SK-N-SH (cell line): ENCODE data around the gene MOV10L1. TPM values are rescaled to one million over a fixed set of nuclear protein-coding genes. Genes with fewer than 3 reads are reported as not detected.

ENCODE experiments used
- CTCF ChIA-PET: fragments of 300-600, 350-600 bp; formaldehyde crosslinking; extraction: SDS; loops from one replicate; lab custom pipeline; 2021; lab: Yijun Ruan, JAX
- POLR2A ChIA-PET: fragments of 350-600 bp; sonication (Branson Sonifier 250); formaldehyde crosslinking; extraction: SDS; loops from one replicate; lab custom pipeline; 2020; ENCODE audit warnings: antibody characterized with exemption, inconsistent platforms; lab: Yijun Ruan, JAX
- DNase-seq: peaks from one replicate; pipeline ENCODE4 v3.0.0; 2012
- H2AFZ ChIP-seq: fragments of 200-600 bp; sonication (generic); 2 replicates; pipeline ENCODE4 v1.8.1; 2016; ENCODE audit warnings: antibody characterized with exemption, mild to moderate bottlenecking, low read depth
- H3F3A ChIP-seq: fragments of 200-600 bp; sonication (generic); replicated peaks from 2 replicates; pipeline ENCODE3; 2016; ENCODE audit warnings: antibody characterized with exemption, mild to moderate bottlenecking; ENCODE audit not compliant: insufficient read depth
- H3K27ac ChIP-seq, 2 experiments: fragments of 200-500 bp in 1 of 2; fragments of 200-600 bp in 1 of 2; sonication (Bioruptor generic) in 1 of 2; sonication (generic), shearing (Covaris generic) in 1 of 2; 2 replicates each; pipeline versions ENCODE4 v1.5.1 to v1.6.1; 2014 to 2016; ENCODE audit warnings: low read depth in 2 of 2, inconsistent platforms in 1 of 2, low read length in 1 of 2, mild to moderate bottlenecking in 1 of 2, mixed read lengths in 1 of 2
- H3K27me3 ChIP-seq: fragments of 200-600 bp; sonication (generic), shearing (Covaris generic); 2 replicates; pipeline ENCODE4 v1.6.1; 2016; ENCODE audit warnings: mixed run types; ENCODE audit not compliant: insufficient read depth
- H3K36me3 ChIP-seq, 2 experiments: fragments of 200-500 bp in 1 of 2; fragments of 200-600 bp in 1 of 2; sonication (Bioruptor generic) in 1 of 2; sonication (generic) in 1 of 2; replicated peaks in 1 of 2; 2 replicates each; pipeline versions ENCODE3 to v1.5.1; 2014 to 2016; ENCODE audit warnings: low read length in 1 of 2, mild to moderate bottlenecking in 1 of 2; ENCODE audit not compliant: insufficient read depth in 2 of 2, control insufficient read depth in 1 of 2
- H3K4me1 ChIP-seq, 2 experiments: fragments of 200-500 bp in 1 of 2; fragments of 200-600 bp in 1 of 2; sonication (Bioruptor generic) in 1 of 2; sonication (generic), shearing (Covaris generic) in 1 of 2; 2 replicates each; pipeline versions ENCODE4 v1.5.1 to v1.6.1; 2014 to 2016; ENCODE audit warnings: low read depth in 1 of 2, low read length in 1 of 2, mixed run types in 1 of 2; ENCODE audit not compliant: insufficient read depth in 2 of 2, control insufficient read depth in 1 of 2
- H3K4me2 ChIP-seq: fragments of 200-600 bp; sonication (generic), shearing (Covaris generic); 2 replicates; pipeline ENCODE4 v1.6.1; 2017; ENCODE audit warnings: mixed run types
- H3K4me3 ChIP-seq, 2 experiments: fragments of 200-500 bp in 1 of 2; fragments of 200-600 bp in 1 of 2; sonication (Bioruptor generic) in 1 of 2; sonication (generic), shearing (Covaris generic) in 1 of 2; 2 replicates each; pipeline versions ENCODE4 v1.5.1 to v1.8.1; 2014 to 2016; ENCODE audit warnings: low read depth in 2 of 2, inconsistent platforms in 1 of 2, low read length in 1 of 2, mild to moderate bottlenecking in 1 of 2, mixed read lengths in 1 of 2, moderate library complexity in 1 of 2
- H3K79me2 ChIP-seq: fragments of 200-600 bp; sonication (generic); 2 replicates; pipeline ENCODE4 v1.8.1; 2017; ENCODE audit warnings: mild to moderate bottlenecking; ENCODE audit not compliant: insufficient read depth
- H3K9ac ChIP-seq: fragments of 200-600 bp; sonication (generic); 2 replicates; pipeline ENCODE4 v1.6.1; 2017; ENCODE audit warnings: mixed run types
- H3K9me2 ChIP-seq: fragments of 200-600 bp; sonication (generic); 2 replicates; pipeline ENCODE4 v1.6.1; 2017; ENCODE audit warnings: mixed run types
- H3K9me3 ChIP-seq: fragments of 200-600 bp; sonication (generic); 2 replicates; pipeline ENCODE4 v1.6.1; 2017; ENCODE audit warnings: mixed run types, mild to moderate bottlenecking, moderate library complexity
- H4K20me1 ChIP-seq: fragments of 200-600 bp; sonication (generic); 2 replicates; pipeline ENCODE4 v1.6.1; 2017; ENCODE audit warnings: mild to moderate bottlenecking, mixed run types; ENCODE audit not compliant: insufficient read depth
- CHD2 ChIP-seq: fragments of 150-350 bp; IDR thresholded peaks from 2 replicates; pipeline ENCODE4 v1.6.1; 2018; ENCODE audit warnings: low read length; ENCODE audit not compliant: partially characterized antibody
- CTCF ChIP-seq: fragments of 200-600 bp; sonication (generic); IDR thresholded peaks from 2 replicates; pipeline ENCODE4 v1.6.1; 2017; ENCODE audit warnings: antibody characterized with exemption, mild to moderate bottlenecking, moderate library complexity
- EP300 ChIP-seq, 2 experiments: IDR thresholded peaks; 2 replicates each; pipeline versions ENCODE4 v1.4.0 to v1.6.1; 2012; ENCODE audit warnings: borderline replicate concordance in 1 of 2, low read depth in 1 of 2, low read length in 1 of 2
- FOXJ3 ChIP-seq: sonication (generic); formaldehyde crosslinking; IDR thresholded peaks from 2 replicates; pipeline ENCODE4 v1.5.1; 2020; ENCODE audit warnings: mild to moderate bottlenecking, missing genetic modification reagents
- JUND ChIP-seq: IDR thresholded peaks from 2 replicates; pipeline ENCODE4 v1.4.0; 2012
- MAX ChIP-seq: IDR thresholded peaks from 2 replicates; pipeline ENCODE4 v1.4.0; 2012; ENCODE audit warnings: low read depth
- MXI1 ChIP-seq: IDR thresholded peaks from 2 replicates; pipeline ENCODE4 v1.6.1; 2012; ENCODE audit warnings: mild to moderate bottlenecking, low read depth, low read length, improper control_type of control experiment
- RAD21 ChIP-seq: IDR thresholded peaks from 2 replicates; pipeline ENCODE4 v1.6.1; 2012; ENCODE audit warnings: mild to moderate bottlenecking, low read length
- RCOR1 ChIP-seq: fragments of 150-350 bp; IDR thresholded peaks from 2 replicates; pipeline ENCODE4 v1.6.1; 2017; ENCODE audit warnings: antibody characterized with exemption, low read length
- RFX5 ChIP-seq: IDR thresholded peaks from 2 replicates; pipeline ENCODE4 v1.6.1; 2012; ENCODE audit warnings: mild to moderate bottlenecking, improper control_type of control experiment, low read length
- TCF12 ChIP-seq: IDR thresholded peaks from 2 replicates; pipeline ENCODE4 v1.4.0; 2012
- YY1 ChIP-seq: IDR thresholded peaks from 2 replicates; pipeline ENCODE4 v1.4.0; 2012; ENCODE audit warnings: low read depth, mild to moderate bottlenecking
- WGBS: methylation state at CpG from one replicate; pipeline ENCODE4 v1.1.6; 2017; ENCODE audit warnings: low lambda C conversion rate; 5-methylcytosine and 5-hydroxymethylcytosine counted together
- polyA plus RNA-seq, 3 experiments: library from polyadenylated mRNA; depleted of rRNA; stranded (reverse); fragments of >200 nt; gene quantifications; 2 replicates each; pipeline ENCODE4 v1.2.3, GENCODE V29; 2012

The MOV10L1 gene
- polyA plus RNA-seq, 1 of the 3 experiments (the other 2 are of a cell fraction), result 2.1 TPM

GRCh38 chr22:50205781-50206569 lies 116.2 kb downstream of the MOV10L1 start:
- H3K27ac ChIP-seq, result no peak overlapping the region
- no peaks in the 10 kb centered on the region for H3K27me3 ChIP-seq
- no peak for DNase-seq
- peaks cover 45% of the 10 kb centered on the region for H3K79me2 ChIP-seq
- no peak overlapping the region for H3K4me3 ChIP-seq
- 95% methylated on average over 29 of the region's 45 CpGs for WGBS
- POLR2A ChIA-PET, result interaction anchor here (0.7 kb wide), 1 partner anchor 52 kb away, joined by 4 read pairs; no protein-coding TSS in a partner anchor
- no peaks in the 10 kb centered on the region for H3K9me2 ChIP-seq
- peaks cover 27% of the 10 kb centered on the region in 2 experiments for H3K36me3 ChIP-seq
- H4K20me1 ChIP-seq, result peaks cover 11% of the 10 kb centered on the region
- H3K4me2 ChIP-seq, result no peak overlapping the region
- H3K9me3 ChIP-seq, result no peaks in the 10 kb centered on the region
- no peak overlapping the region for H3K9ac ChIP-seq
- peaks cover 4% of the 10 kb centered on the region for H3F3A ChIP-seq
- H3K4me1 ChIP-seq, result peaks cover 0 to 7% of the 10 kb centered on the region in 2 experiments; a peak in 1 of 4 replicates
- H2AFZ ChIP-seq, result no peak overlapping the region
- TF ChIP-seq FOXJ3 (CRISPR knock-in tag) (no peak), RCOR1 (no peak), YY1 (no peak), CHD2 (no peak)
- CTCF ChIA-PET, result interaction anchor here (0.8 to 3.9 kb wide), 12 partner anchors 9 to 276 kb away, joined by 3 to 52 read pairs (median 4); partner anchors contain the start of gene PANX2

GRCh38 chr22:50206599-50206998 lies 116.8 kb downstream of the MOV10L1 start:
- H3K27me3 ChIP-seq, result no peaks in the 10 kb centered on the region
- H3K27ac ChIP-seq, result no peak overlapping the region
- peaks cover 11% of the 10 kb centered on the region for H4K20me1 ChIP-seq
- H3K9me3 ChIP-seq, result no peaks in the 10 kb centered on the region
- peaks cover 0 to 7% of the 10 kb centered on the region in 2 experiments; a peak in 1 of 4 replicates for H3K4me1 ChIP-seq
- TF ChIP-seq RFX5, result no peak
- peak; percentile 54 for TF ChIP-seq CTCF
- no peak for TF ChIP-seq FOXJ3 (CRISPR knock-in tag)
- TF ChIP-seq RAD21, result peak; percentile 22; the same call in 1 of the 2 replicates
- TF ChIP-seq JUND, result no peak
- TF ChIP-seq MXI1, result peak; percentile 47; the same call in 1 of the 2 replicates
- no peak for TF ChIP-seq TCF12
- no peak for TF ChIP-seq EP300 (IDR thresholded peaks at IDR 0.05; ENCODE audit: borderline replicate concordance in 1 of 2, low read depth in 1 of 2, low read length in 1 of 2)
- TF ChIP-seq MAX, result no peak
- peaks cover 31 to 33% of the 10 kb centered on the region in 2 experiments for H3K36me3 ChIP-seq
- peaks cover 42% of the 10 kb centered on the region for H3K79me2 ChIP-seq
- no peaks in the 10 kb centered on the region for H3K9me2 ChIP-seq
- H3K9ac ChIP-seq, result no peak overlapping the region
- ChIA-PET POLR2A (interaction anchor here (0.7 kb wide), 1 partner anchor 53 kb away, joined by 4 read pairs; no protein-coding TSS in a partner anchor), CTCF (interaction anchor here (0.8 to 3.9 kb wide), 14 partner anchors 9 to 276 kb away, joined by 3 to 52 read pairs (median 4); partner anchors contain the start of gene PANX2)
- DNase-seq, result peak; percentile 87
- no peak overlapping the region for H3K4me3 ChIP-seq
- no peak overlapping the region for H3K4me2 ChIP-seq
- peaks cover 8% of the 10 kb centered on the region for H3F3A ChIP-seq
- no peak overlapping the region for H2AFZ ChIP-seq
- WGBS, result 63% methylated on average over 10 of the region's 10 CpGs
